SKM-1 (cell line): ENCODE measurements around the gene IMPA2.
A peak's percentile ranks its signal among the peaks of the same experiment; 100 is the strongest.
"Not testable (repeated sequence)": the region's sequence is repeated elsewhere in the genome, so short reads cannot be mapped to it uniquely, and the experiment has no call there.

Experiments
- DNase-seq: peaks from one replicate; lab custom pipeline; 2025; ENCODE audit not compliant: unreplicated experiment; lab: John Stamatoyannopoulos, UW

IMPA2 gene

GRCh38 chr18:12027046-12027445, 45.7 kb downstream of the IMPA2 start:
- no peak for DNase-seq

DNA sequence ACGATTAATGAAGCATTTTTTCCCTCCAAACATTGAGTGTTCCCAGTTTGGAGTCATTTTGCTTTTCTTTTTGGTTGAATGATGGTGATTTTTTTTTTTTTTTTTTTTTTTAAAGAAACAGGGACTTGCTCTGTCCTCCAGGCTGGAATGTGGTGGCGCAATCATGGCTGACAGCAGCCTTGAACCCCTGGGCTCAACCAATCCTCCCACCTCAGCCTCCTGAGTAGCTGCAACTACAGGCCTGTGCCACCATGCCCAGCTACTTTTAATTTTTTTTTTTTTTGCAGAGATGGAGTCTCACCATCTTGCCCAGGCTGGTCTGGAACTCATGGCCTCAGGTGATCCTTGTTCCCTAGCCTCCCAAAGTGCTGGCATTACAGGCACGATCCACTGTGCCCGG, 46.2 kb downstream of the IMPA2 start:
- no peak for DNase-seq

- no peak for DNase-seq
Measured at GRCh38 chr18:12028040-12028628, 46.8 kb downstream of the IMPA2 start.

DNA sequence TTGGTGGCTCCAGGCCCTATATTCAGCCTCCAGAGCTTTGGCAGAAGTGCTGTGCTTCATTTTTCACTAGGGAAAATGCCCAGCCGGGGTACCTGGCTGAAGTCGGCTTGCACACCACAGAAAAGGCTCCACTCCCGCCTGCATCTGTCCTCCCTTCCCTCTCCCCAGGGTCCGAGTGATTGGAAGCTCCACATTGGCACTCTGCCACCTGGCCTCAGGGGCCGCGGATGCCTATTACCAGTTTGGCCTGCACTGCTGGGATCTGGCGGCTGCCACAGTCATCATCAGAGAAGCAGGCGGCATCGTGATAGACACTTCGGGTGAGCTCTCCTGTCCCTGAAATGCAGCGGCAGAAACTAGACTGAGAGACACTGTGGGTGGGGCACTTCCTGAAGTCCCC, 47.4 kb downstream of the IMPA2 start:
- no peak for DNase-seq

DNA sequence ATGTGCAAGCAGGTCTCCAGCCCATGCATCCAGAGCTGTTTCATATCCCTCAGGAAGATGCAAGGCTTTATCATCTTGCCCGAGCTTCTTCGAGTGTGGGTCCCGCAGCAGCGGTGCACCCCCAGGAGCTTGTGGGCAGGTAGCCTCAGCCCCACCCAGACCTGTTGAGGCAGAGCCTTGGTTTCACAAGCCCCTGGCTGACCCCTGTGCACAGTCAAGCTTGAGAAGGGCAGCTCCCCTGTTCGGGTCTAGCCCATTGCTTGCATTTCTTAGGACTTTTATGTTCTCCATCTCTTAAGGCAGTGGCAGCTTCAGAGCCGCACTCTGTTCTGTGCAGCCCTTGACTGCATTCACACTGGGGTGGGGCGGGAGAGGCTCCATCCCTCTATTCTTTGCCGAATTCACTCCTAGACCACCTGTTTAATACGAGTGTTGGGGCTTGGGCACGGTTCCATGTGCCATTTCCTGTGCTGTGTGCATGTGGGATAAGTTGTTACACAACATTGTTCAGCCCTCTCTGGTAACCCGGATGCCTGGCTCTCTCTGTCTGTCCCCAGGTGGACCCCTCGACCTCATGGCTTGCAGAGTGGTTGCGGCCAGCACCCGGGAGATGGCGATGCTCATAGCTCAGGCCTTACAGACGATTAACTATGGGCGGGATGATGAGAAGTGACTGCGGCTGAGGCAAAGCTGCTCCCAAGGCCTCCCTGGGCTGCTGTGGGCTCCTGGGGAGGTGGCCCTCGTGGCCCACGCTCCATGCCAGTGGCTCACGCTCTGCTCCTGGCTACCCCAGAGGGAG, 48.7 kb downstream of the IMPA2 start:
- no peak for DNase-seq

GRCh38 chr18:12030670-12031069, 49.4 kb downstream of the IMPA2 start:
- no peak for DNase-seq

DNA sequence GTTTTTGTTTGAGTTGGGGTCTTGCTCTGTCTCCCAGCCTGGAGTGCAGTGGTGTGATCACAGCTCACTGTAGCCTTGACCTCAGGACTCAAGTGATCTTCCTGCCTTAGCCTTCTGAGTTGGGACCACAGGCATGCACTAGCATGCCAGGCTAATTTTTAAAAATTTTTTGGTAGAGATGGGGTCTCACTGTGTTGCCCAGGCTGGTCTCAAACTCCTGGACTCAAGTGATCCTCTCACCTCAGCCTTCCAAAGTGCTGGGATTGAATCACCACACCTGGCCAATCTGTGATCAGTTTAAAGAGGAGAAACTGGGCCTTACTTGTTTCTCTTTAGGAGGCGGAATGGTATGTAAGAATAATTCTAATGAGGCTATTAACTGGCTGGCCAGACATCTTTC, 49.9 kb downstream of the IMPA2 start:
- no peak for DNase-seq

GRCh38 chr18:12031846-12032245, 50.5 kb downstream of the IMPA2 start:
- no peak for DNase-seq

GRCh38 chr18:12032786-12033642, 51.7 kb downstream of the IMPA2 start:
- DNase-seq = no peak

- no peak for DNase-seq
Measured at GRCh38 chr18:12033643-12034025, 52.3 kb downstream of the IMPA2 start.

DNA sequence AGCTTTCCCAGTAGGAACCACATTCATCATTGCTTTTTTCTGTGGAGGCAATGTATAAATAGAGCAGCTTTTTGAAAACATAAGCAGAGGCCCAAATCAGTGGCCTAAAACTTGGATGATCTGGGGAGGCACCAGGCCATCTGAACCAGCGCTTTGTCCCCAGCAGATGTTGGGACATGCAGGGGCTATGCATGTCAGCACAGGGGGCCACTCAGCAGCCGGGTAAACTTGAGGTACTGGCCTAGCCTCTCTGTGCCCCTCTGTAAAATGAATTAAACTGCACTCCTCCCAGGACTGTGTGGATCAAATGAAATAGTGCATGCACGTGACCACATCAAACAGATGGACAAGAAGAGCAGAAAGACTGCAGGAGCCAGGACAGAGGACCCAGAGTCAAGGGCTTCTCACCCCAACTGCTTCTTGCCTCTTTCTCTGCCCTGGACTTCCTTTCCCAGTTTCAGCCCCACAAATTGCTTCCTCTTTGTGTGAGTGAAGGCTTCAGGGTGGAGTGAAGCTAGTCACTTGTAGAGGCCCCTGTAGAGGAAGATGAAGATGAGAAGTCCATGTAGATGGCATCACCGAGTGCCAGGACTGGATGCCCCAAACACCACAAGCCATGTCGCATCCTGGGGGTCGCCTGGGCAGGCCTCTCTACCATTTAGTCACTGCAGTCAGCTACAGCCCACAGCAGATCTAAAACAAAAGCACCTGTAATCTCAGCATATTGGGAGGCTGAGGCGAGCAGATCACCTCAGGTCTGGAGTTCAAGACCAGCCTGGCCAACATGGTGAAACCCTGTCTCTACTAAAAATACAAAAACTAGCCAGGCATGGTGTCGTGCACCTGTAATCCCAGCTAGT, 53.2 kb downstream of the IMPA2 start:
- peak; percentile 65 for DNase-seq

- no peak for DNase-seq
Measured at GRCh38 chr18:12035481-12035880, 54.2 kb downstream of the IMPA2 start.

DNA sequence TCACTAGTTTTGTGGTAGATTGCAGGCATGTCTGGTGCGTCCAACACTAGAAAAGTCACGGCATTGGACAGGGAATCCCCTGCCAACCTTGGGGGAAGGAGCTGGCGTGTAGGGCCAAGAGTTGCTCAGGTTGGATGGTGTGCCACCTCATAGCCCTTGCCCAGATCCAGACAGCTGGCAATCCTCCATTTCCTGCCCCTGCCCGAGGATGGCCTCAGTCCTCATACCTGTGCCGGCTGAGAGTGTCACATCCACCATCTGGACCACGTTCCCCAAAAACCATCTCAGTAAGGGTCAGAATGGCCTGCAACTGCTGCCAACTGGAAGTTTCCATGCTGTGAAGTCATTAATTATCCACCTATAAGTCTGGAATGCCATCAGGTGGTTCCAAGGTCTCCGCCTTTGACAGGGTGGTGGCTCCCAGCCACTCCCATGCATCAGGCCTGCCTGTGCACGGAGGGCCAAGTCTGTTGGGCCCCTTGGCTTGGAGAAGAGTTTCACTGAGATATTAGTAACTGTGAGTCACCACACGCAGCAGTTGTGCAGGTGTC, 55.0 kb downstream of the IMPA2 start:
- no peak for DNase-seq

DNA sequence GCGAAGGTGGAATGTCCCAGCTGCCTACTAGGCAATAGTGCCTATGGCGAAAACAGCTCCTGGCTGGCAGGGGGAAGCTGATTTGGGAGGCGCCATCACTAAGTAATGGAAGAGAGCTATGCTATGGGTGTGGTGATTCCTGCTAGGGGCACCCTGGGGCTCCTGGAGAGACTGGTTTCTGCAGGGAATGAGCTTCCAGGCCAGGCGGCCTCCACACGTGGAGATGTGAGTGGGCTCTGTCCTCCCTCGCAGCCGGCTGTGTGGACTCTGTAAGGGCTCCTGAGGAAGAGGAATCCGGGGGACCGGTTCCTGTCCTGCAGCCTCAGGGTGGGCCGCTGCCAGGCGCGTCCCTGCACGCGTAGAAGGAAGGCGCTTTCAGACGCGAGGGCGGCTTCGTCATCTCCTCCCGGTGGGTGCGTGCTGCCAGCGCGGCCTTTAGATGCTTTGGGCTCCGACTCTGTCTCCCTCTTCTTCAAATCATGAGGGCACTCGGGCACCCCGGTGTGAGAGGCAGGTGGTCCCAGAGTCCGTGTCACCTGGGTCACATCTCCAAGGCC, 56.9 kb downstream of the IMPA2 start:
- no peak for DNase-seq

- peak; percentile 17 for DNase-seq
Measured at GRCh38 chr18:12038639-12039539, 57.6 kb downstream of the IMPA2 start.

GRCh38 chr18:12039540-12039930, 58.2 kb downstream of the IMPA2 start:
- not testable (repeated sequence) for DNase-seq

DNA sequence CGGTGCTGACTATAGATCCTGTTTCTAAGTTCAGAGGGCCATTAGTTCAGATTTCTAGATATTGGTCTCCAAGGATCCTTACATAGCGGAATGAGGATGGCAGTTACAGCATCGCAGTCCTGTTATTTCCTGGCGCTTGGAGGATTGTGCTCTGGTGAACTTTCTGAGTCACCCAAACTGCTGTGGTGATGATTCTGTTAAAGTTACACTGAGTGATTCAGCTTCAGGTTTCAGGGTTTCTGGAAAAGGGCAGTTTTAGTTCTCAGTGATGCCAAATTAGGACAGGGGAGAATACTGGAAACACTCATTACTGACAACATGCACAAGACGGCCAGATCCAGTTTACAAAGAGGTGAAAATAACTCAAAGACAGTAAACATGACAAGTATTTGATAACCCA, 60.3 kb downstream of the IMPA2 start:
- no peak for DNase-seq

GRCh38 chr18:12043811-12044210, 62.5 kb downstream of the IMPA2 start:
- DNase-seq = no peak

GRCh38 chr18:12044591-12044990, 63.3 kb downstream of the IMPA2 start:
- DNase-seq = no peak
